Measurements from ENCODE around the gene HDX. TPM values are rescaled to one million over a fixed set of nuclear protein-coding genes. Genes with fewer than 3 reads are reported as not detected.
A peak's percentile ranks its signal among the peaks of the same experiment; 100 is the strongest.
"Not testable (repeated sequence)": the region's sequence is repeated elsewhere in the genome, so short reads cannot be mapped to it uniquely, and the experiment has no call there.

The HDX gene
- total RNA-seq = 1 to 10 TPM; 2.4 to 3.3 TPM

GRCh38 chrX:84501798-84502628 is at the start of gene HDX:
Gene HDX, minus strand, starts transcription at chrX:84502453. Its CDS starts 27,056 bp downstream, at chrX:84475397.
- H3K36me3 Mint-ChIP-seq = no peaks in the 10 kb centered on the region
- peak within 1 kb of the TSS; percentile 82 to 92 for H3K27ac Mint-ChIP-seq
- H3K9me3 Mint-ChIP-seq = no peaks in the 10 kb centered on the region
- DNase-seq (ENCODE audit: low spot score in 2 of 2) (peak; percentile 65 to 66), ATAC-seq (peak; percentile 92 to 96)

- not testable (repeated sequence) for H3K27ac Mint-ChIP-seq; H3K36me3 Mint-ChIP-seq; H3K9me3 Mint-ChIP-seq; ATAC-seq; DNase-seq (ENCODE audit: low spot score in 2 of 2)
Measured at GRCh38 chrX:84541315-84541714, 39.1 kb upstream of the HDX start.

GRCh38 chrX:84537627-84538026 is 35.4 kb upstream of the HDX start:
- not testable (repeated sequence) for DNase-seq (ENCODE audit: low spot score in 2 of 2); H3K36me3 Mint-ChIP-seq; H3K27ac Mint-ChIP-seq; ATAC-seq
- peaks cover 9 to 11% of the 10 kb centered on the region in 2 donors for H3K9me3 Mint-ChIP-seq

GRCh38 chrX:84488426-84488825 is 13.8 kb downstream of the HDX start:
- no peak overlapping the region for H3K27ac Mint-ChIP-seq
- H3K9me3 Mint-ChIP-seq = no peaks in the 10 kb centered on the region
- peaks cover 0 to 13% of the 10 kb centered on the region in 2 donors for H3K36me3 Mint-ChIP-seq

GRCh38 chrX:84487365-84488353 is 14.6 kb downstream of the HDX start:
- H3K36me3 Mint-ChIP-seq = peaks cover 0 to 13% of the 10 kb centered on the region in 2 donors
- ATAC-seq (no peak), DNase-seq (ENCODE audit: low spot score in 2 of 2) (no peak)
- H3K9me3 Mint-ChIP-seq = no peaks in the 10 kb centered on the region
- H3K27ac Mint-ChIP-seq = no peak overlapping the region

More at GRCh38 chrX:84488426-84488825, 13.8 kb downstream of the HDX start:
- no peak for ATAC-seq
- no peak for DNase-seq (ENCODE audit: low spot score in 2 of 2)

- H3K27ac Mint-ChIP-seq = no peak overlapping the region
- H3K9me3 Mint-ChIP-seq = no peaks in the 10 kb centered on the region
- peaks cover 0 to 10% of the 10 kb centered on the region in 2 donors for H3K36me3 Mint-ChIP-seq
- ATAC-seq (no peak), DNase-seq (ENCODE audit: low spot score in 2 of 2) (no peak)
Measured at GRCh38 chrX:84479086-84479485, 23.2 kb downstream of the HDX start.

GRCh38 chrX:84477114-84477513 is 25.1 kb downstream of the HDX start:
- no peak for ATAC-seq
- Mint-ChIP-seq H3K27ac (no peak overlapping the region), H3K9me3 (no peaks in the 10 kb centered on the region), H3K36me3 (peaks cover 0 to 4% of the 10 kb centered on the region in 2 donors)
- DNase-seq (ENCODE audit: low spot score in 2 of 2) = no peak

- no peak for DNase-seq (ENCODE audit: low spot score in 2 of 2)
- no peak for ATAC-seq
- no peak overlapping the region for H3K27ac Mint-ChIP-seq
- H3K9me3 Mint-ChIP-seq = no peaks in the 10 kb centered on the region
- no peaks in the 10 kb centered on the region for H3K36me3 Mint-ChIP-seq
Measured at GRCh38 chrX:84475596-84475995, 26.7 kb downstream of the HDX start.

- no peaks in the 10 kb centered on the region for H3K36me3 Mint-ChIP-seq
- DNase-seq (ENCODE audit: low spot score in 2 of 2) = no peak
- H3K9me3 Mint-ChIP-seq = no peaks in the 10 kb centered on the region
- no peak for ATAC-seq
- no peak overlapping the region for H3K27ac Mint-ChIP-seq
Measured at GRCh38 chrX:84475101-84475500, 27.2 kb downstream of the HDX start.

GRCh38 chrX:84469226-84469625 is 33.0 kb downstream of the HDX start:
- Mint-ChIP-seq H3K9me3 (peaks cover 0 to 2% of the 10 kb centered on the region in 2 donors), H3K27ac (no peak overlapping the region), H3K36me3 (peaks cover 0 to 6% of the 10 kb centered on the region in 2 donors)
- ATAC-seq = no peak
- no peak for DNase-seq (ENCODE audit: low spot score in 2 of 2)

- Mint-ChIP-seq H3K27ac (no peak overlapping the region), H3K36me3 (peaks cover 0 to 6% of the 10 kb centered on the region in 2 donors), H3K9me3 (peaks cover 0 to 6% of the 10 kb centered on the region in 2 donors)
- no peak for DNase-seq (ENCODE audit: low spot score in 2 of 2)
- no peak for ATAC-seq
Measured at GRCh38 chrX:84467898-84468297, 34.4 kb downstream of the HDX start.

GRCh38 chrX:84453351-84454246 is 48.7 kb downstream of the HDX start:
- no peaks in the 10 kb centered on the region for H3K36me3 Mint-ChIP-seq
- no peak for DNase-seq (ENCODE audit: low spot score in 2 of 2)
- ATAC-seq = no peak
- no peak overlapping the region for H3K27ac Mint-ChIP-seq
- peaks cover 7 to 14% of the 10 kb centered on the region in 2 donors for H3K9me3 Mint-ChIP-seq

- peaks cover 0 to 4% of the 10 kb centered on the region in 2 donors for H3K9me3 Mint-ChIP-seq
- no peak for DNase-seq (ENCODE audit: low spot score in 2 of 2)
Measured at GRCh38 chrX:84441143-84441542, 61.1 kb downstream of the HDX start.

GRCh38 chrX:84415140-84415539 is 87.1 kb downstream of the HDX start:
- Mint-ChIP-seq H3K27ac (no peak overlapping the region), H3K36me3 (peaks cover 0 to 3% of the 10 kb centered on the region in 2 donors)

More at GRCh38 chrX:84441143-84441542, 61.1 kb downstream of the HDX start:
- Mint-ChIP-seq H3K27ac (no peak overlapping the region), H3K36me3 (peaks cover 0 to 9% of the 10 kb centered on the region in 2 donors)
- ATAC-seq = no peak

GRCh38 chrX:84363663-84364062 is 138.6 kb downstream of the HDX start:
- ATAC-seq (no peak), DNase-seq (ENCODE audit: low spot score in 2 of 2) (no peak)
- Mint-ChIP-seq H3K36me3 (no peaks in the 10 kb centered on the region), H3K27ac (no peak overlapping the region), H3K9me3 (no peaks in the 10 kb centered on the region)

More at GRCh38 chrX:84415140-84415539, 87.1 kb downstream of the HDX start:
- no peak for DNase-seq (ENCODE audit: low spot score in 2 of 2)
- H3K9me3 Mint-ChIP-seq = peaks cover 8 to 9% of the 10 kb centered on the region in 2 donors
- ATAC-seq = no peak

GRCh38 chrX:84363051-84363450 is 139.2 kb downstream of the HDX start:
- ATAC-seq (no peak), DNase-seq (ENCODE audit: low spot score in 2 of 2) (no peak)
- no peaks in the 10 kb centered on the region for H3K36me3 Mint-ChIP-seq
- H3K27ac Mint-ChIP-seq = no peak overlapping the region
- H3K9me3 Mint-ChIP-seq = no peaks in the 10 kb centered on the region

Measured in activated naive CD4-positive, alpha-beta T cell treated with anti-CD3 and anti-CD28 coated beads, Interleukin-2, amount 50 U/mL, for 72 hours (primary cell).